Measurements from ENCODE around the gene FGD4. TPM values are rescaled to one million over a fixed set of nuclear protein-coding genes. Genes with fewer than 3 reads are reported as not detected.

The FGD4 gene
- total and polyA plus RNA-seq, 9 of the 15 experiments (the other 6 are each of a cell fraction or from before 2014, with no cell fraction given): 0.05 to 0.51 (median 0.27) TPM

- TF ChIP-seq VEZF1 (CRISPR knock-in tag; IDR thresholded peaks at IDR 0.05) (peak; percentile 88), ZNF133 (CRISPR knock-in tag; IDR thresholded peaks at IDR 0.05) (no peak), TEAD1 (CRISPR knock-in tag; IDR thresholded peaks at IDR 0.05) (0 out of 4 replicates have a peak, but pooled peaks have one; percentile 8 to 27), TRIM24 (IDR thresholded peaks at IDR 0.05) (no peak), ZNF398 (CRISPR knock-in tag; IDR thresholded peaks at IDR 0.05) (no peak), ZNF589 (CRISPR knock-in tag; IDR thresholded peaks at IDR 0.05; ENCODE audit: low read depth) (no peak), MTF1 (CRISPR knock-in tag; IDR thresholded peaks at IDR 0.05; ENCODE audit: borderline replicate concordance) (no peak), ETV6 (IDR thresholded peaks at IDR 0.05; ENCODE audit: borderline replicate concordance in 1 of 2, low read depth in 2 of 2, low read length in 1 of 2) (no peak), ETV6 (CRISPR knock-in tag; IDR thresholded peaks at IDR 0.05; ENCODE audit: borderline replicate concordance) (no peak), U2AF1 (optimal IDR thresholded peaks at IDR 0.05; ENCODE audit: low read depth, low read length) (peak; percentile 65), SNAPC5 (CRISPR knock-in tag; IDR thresholded peaks at IDR 0.05) (no peak), ZC3H8 (IDR thresholded peaks at IDR 0.05) (no peak), ZBTB34 (CRISPR knock-in tag; IDR thresholded peaks at IDR 0.05) (no peak), SAP30 (IDR thresholded peaks at IDR 0.05; ENCODE audit: borderline replicate concordance, insufficient read depth, low read depth, low read length, poor library complexity, severe bottlenecking) (peak; percentile 88), ZNF165 (CRISPR knock-in tag; IDR thresholded peaks at IDR 0.05; ENCODE audit: borderline replicate concordance) (no peak), NCOA6 (IDR thresholded peaks at IDR 0.05) (no peak), ZKSCAN8 (CRISPR knock-in tag; IDR thresholded peaks at IDR 0.05) (no peak), PHB2 (IDR thresholded peaks at IDR 0.05; ENCODE audit: low read depth) (no peak), FOXJ3 (CRISPR knock-in tag; IDR thresholded peaks at IDR 0.05) (no peak), SAFB2 (IDR thresholded peaks at IDR 0.05; ENCODE audit: borderline replicate concordance, low read depth, low read length, severe bottlenecking) (no peak)
Measured at GRCh38 chr12:32679091-32679919, 279.9 kb downstream of the FGD4 start, which contains the start of gene DNM1L (continued).

All from K562 (cell line).